Esophagus squamous epithelium (tissue), 5 donors: ENCODE data around the gene MSH3. TPM values are rescaled to one million over a fixed set of nuclear protein-coding genes. Genes with fewer than 3 reads are reported as not detected.

Source experiments
- DNase-seq: peaks from one replicate; lab custom pipeline; 2025; lab: John Stamatoyannopoulos, UW
- H3K27ac ChIP-seq, 4 donors: fragments of 200-600 bp; sonication (generic); one replicate each; pipeline ENCODE4 v1.5.1; 2016 to 2019; ENCODE audit warnings: mild to moderate bottlenecking in 1 of 4
- H3K27me3 ChIP-seq, 4 donors: fragments of 200-600 bp; sonication (generic); 1 replicate in 3 of 4; 2 replicates in 1 of 4; pipeline versions ENCODE4 v1.5.1 to v1.6.0; 2017 to 2021; ENCODE audit warnings: antibody characterized with exemption in 1 of 4
- H3K36me3 ChIP-seq, 3 donors: fragments of 200-600 bp; sonication (generic); one replicate each; pipeline ENCODE4 v1.5.1; 2016 to 2019
- H3K4me1 ChIP-seq, 3 donors: fragments of 200-600 bp; sonication (generic); one replicate each; pipeline ENCODE4 v1.5.1; 2017 to 2019
- H3K4me3 ChIP-seq, 4 donors: fragments of 200-600 bp; sonication (generic); 1 replicate in 3 of 4; 2 replicates in 1 of 4; pipeline ENCODE4 v1.5.1; 2016 to 2019; ENCODE audit warnings: mild to moderate bottlenecking in 2 of 4, moderate library complexity in 1 of 4
- H3K9me3 ChIP-seq, 3 donors: fragments of 200-600 bp; sonication (generic); one replicate each; pipeline ENCODE4 v1.5.1; 2016 to 2019
- CTCF ChIP-seq, 6 experiments: fragments of 450-650 bp in 4 of 6; fragments of 200-600 bp in 2 of 6; sonication (generic) in 2 of 6; IDR thresholded peaks; one replicate each; pipeline ENCODE4 v1.5.1; 2016 to 2019; ENCODE audit warnings: antibody characterized with exemption in 6 of 6, mild to moderate bottlenecking in 4 of 6, moderate library complexity in 4 of 6
- POLR2A ChIP-seq, 4 donors: fragments of 450-650 bp; IDR thresholded peaks; one replicate each; pipeline ENCODE4 v1.6.1; 2017; ENCODE audit warnings: antibody characterized with exemption in 4 of 4, mild to moderate bottlenecking in 4 of 4, moderate library complexity in 3 of 4
- WGBS, 2 donors: methylation state at CpG; one replicate each; pipeline ENCODE4 v1.1.5; 2018; 5-methylcytosine and 5-hydroxymethylcytosine counted together
- intact Hi-C: fragments of 100-400 bp; cut with DNase I; formaldehyde crosslinking; loops from one replicate; pipeline ENCODE4 v1.15.0; 2022
- total RNA-seq, 4 donors: library from RNA; depleted of rRNA; stranded (reverse); fragments of >200 nt; gene quantifications; one replicate each; pipeline ENCODE4 v1.1.0, GENCODE V29; 2016
- donor health status: DM: yes; HTN: yes; CAD: no.

Gene MSH3
- total RNA-seq: 10 to 100 TPM in 3 of 4 donors, 1 to 10 TPM in 1; 6.6 to 12.5 (median 11.6) TPM

- peaks cover 17 to 30% (median 21%) of the 10 kb centered on the region in 3 donors for H3K4me1 ChIP-seq
- peaks cover 0 to 35% (median 17%) of the 10 kb centered on the region in 3 donors for H3K36me3 ChIP-seq
- peak in 1 of 4 donors; percentile 63 for TF ChIP-seq POLR2A (IDR thresholded peaks at IDR 0.05)
- TF ChIP-seq CTCF (IDR thresholded peaks at IDR 0.05): peak in 4 of 6 experiments; percentile 12 to 36 (median 26)
- H3K27ac ChIP-seq: peak within 1 kb of the TSS; percentile 86 to 96 (median 94)
- H3K9me3 ChIP-seq: no peaks in the 10 kb centered on the region
- WGBS, 2 donors: 0% methylated on average over 5 to 28 of the region's 74 CpGs
- intact Hi-C loops: no loop called here
- no peaks in the 10 kb centered on the region for H3K27me3 ChIP-seq
- peak; percentile 64 for DNase-seq
- H3K4me3 ChIP-seq: peak within 1 kb of the TSS; percentile 71 to 91 (median 88)
These were observed at the start of gene MSH3, which contains the start of gene DHFR for GRCh38 chr5:80654391-80655230. MSH3 (plus strand) TSS chr5:80654652; CDS start chr5:80654728, 76 bp downstream. DHFR (minus strand) TSS chr5:80654983; CDS start chr5:80654489, 494 bp downstream.

DNA sequence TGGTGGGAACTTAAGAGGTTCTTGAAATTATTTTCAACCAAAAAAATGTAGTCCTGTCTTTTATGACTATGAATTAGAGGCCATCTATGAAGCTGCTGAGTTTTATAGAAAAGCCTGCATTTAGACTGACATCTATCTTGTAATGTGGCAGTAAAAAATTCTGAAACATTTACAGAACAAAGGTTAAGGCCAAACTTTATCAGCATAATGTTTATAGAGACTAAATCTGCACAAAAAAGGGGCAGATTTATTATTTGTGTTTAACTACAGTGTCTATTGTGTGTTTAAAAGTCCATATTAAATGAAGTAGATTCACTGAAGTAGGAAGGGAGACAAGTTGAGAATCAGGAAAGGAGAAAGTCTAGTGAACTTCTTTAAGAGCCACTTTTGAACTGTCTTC is 47.1 kb upstream of the MSH3 start:
- Histone ChIP-seq H3K4me1 (no peaks in the 10 kb centered on the region), H3K27ac (no peak overlapping the region), H3K9me3 (no peaks in the 10 kb centered on the region), H3K4me3 (no peak overlapping the region), H3K36me3 (no peaks in the 10 kb centered on the region), H3K27me3 (no peaks in the 10 kb centered on the region)
- intact Hi-C loops: no loop called here
- TF ChIP-seq CTCF (IDR thresholded peaks at IDR 0.05): no peak
- TF ChIP-seq POLR2A (IDR thresholded peaks at IDR 0.05): no peak
- DNase-seq: no peak

GRCh38 chr5:80607832-80608231 is 46.6 kb upstream of the MSH3 start:
- intact Hi-C loops: no loop called here
- Histone ChIP-seq H3K27ac (no peak overlapping the region), H3K4me3 (no peak overlapping the region), H3K27me3 (no peaks in the 10 kb centered on the region), H3K4me1 (no peaks in the 10 kb centered on the region), H3K36me3 (no peaks in the 10 kb centered on the region), H3K9me3 (no peaks in the 10 kb centered on the region)
- DNase-seq: no peak
- TF ChIP-seq POLR2A (IDR thresholded peaks at IDR 0.05) (no peak), CTCF (IDR thresholded peaks at IDR 0.05) (no peak)

GRCh38 chr5:80608731-80609130 is 45.7 kb upstream of the MSH3 start:
- no peaks in the 10 kb centered on the region for H3K4me1 ChIP-seq
- no peaks in the 10 kb centered on the region for H3K9me3 ChIP-seq
- no peak for TF ChIP-seq POLR2A (IDR thresholded peaks at IDR 0.05)
- no peak for TF ChIP-seq CTCF (IDR thresholded peaks at IDR 0.05)
- no peak overlapping the region for H3K27ac ChIP-seq
- no peak overlapping the region for H3K4me3 ChIP-seq
- no peak for DNase-seq
- intact Hi-C loops: no loop called here
- 84 to 93% methylated on average over 1 of the region's 1 CpG for WGBS, 2 donors
- H3K27me3 ChIP-seq: no peaks in the 10 kb centered on the region
- no peaks in the 10 kb centered on the region for H3K36me3 ChIP-seq

- DNase-seq: no peak
- Histone ChIP-seq H3K27me3 (no peaks in the 10 kb centered on the region), H3K9me3 (no peaks in the 10 kb centered on the region), H3K4me1 (no peaks in the 10 kb centered on the region), H3K27ac (no peak overlapping the region), H3K36me3 (no peaks in the 10 kb centered on the region), H3K4me3 (no peak overlapping the region)
- WGBS, 2 donors: 80 to 92% methylated on average over 1 of the region's 1 CpG
- intact Hi-C loops: no loop called here
- no peak for TF ChIP-seq CTCF (IDR thresholded peaks at IDR 0.05)
- no peak for TF ChIP-seq POLR2A (IDR thresholded peaks at IDR 0.05)
These were observed 44.8 kb upstream of the MSH3 start for GRCh38 chr5:80609692-80610091.
